ENCODE measurements around the gene PNPLA8.

DNA sequence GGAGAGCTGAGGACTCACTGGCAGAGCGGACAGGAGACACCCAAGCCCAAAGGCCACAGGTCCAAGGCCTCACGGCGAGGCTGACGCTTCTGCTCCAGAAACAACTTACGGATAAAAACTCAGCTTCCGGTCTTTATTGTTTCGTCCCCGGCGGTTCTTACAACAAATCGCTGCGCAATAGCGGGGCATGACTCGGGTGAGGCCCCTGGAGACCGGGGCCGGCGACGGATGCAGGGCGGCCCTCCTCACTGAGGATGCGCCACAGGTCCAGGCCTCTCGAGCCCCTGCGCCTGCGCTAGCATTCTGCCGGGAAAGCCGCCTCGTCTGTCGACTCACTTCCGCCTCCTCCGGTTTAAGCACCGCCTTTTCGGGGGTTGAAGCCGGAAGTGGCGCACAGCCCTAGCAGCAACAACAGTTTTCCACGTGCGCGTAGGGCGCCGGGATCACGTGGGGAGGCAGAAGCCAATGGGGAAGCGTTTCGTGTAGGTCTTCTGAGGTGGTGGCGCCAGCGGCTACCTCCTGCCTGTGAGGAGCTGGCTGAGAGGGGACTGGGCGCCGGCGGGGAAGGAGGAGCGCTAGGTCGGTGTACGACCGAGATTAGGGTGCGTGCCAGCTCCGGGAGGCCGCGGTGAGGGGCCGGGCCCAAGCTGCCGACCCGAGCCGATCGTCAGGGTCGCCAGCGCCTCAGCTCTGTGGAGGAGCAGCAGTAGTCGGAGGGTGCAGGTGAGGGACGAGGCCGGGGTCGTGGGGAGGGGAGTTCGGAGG lies 43.6 kb upstream of the PNPLA8 start, which contains the start of the genes DNAJB9 and THAP5:
- TF ChIP-seq, protein P1, sequence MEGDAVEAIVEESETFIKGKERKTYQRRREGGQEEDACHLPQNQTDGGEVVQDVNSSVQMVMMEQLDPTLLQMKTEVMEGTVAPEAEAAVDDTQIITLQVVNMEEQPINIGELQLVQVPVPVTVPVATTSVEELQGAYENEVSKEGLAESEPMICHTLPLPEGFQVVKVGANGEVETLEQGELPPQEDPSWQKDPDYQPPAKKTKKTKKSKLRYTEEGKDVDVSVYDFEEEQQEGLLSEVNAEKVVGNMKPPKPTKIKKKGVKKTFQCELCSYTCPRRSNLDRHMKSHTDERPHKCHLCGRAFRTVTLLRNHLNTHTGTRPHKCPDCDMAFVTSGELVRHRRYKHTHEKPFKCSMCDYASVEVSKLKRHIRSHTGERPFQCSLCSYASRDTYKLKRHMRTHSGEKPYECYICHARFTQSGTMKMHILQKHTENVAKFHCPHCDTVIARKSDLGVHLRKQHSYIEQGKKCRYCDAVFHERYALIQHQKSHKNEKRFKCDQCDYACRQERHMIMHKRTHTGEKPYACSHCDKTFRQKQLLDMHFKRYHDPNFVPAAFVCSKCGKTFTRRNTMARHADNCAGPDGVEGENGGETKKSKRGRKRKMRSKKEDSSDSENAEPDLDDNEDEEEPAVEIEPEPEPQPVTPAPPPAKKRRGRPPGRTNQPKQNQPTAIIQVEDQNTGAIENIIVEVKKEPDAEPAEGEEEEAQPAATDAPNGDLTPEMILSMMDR (conservative IDR thresholded peaks at IDR 0.05; ENCODE audit: low read length): no peak
- TF ChIP-seq EZH2phosphoT487 (IDR thresholded peaks at IDR 0.05; ENCODE audit: borderline replicate concordance, low read depth, low read length): no peak
